Activated B cell treated with CpG ODN at 0.5 μM for 24 hours (primary cell): ENCODE data around the gene GALNT9. TPM values are rescaled to one million over a fixed set of nuclear protein-coding genes. Genes with fewer than 3 reads are reported as not detected.

ENCODE experiments used
- ATAC-seq: fragments of 200-7000 bp; cut with Tn5 transposase; one replicate; pipeline ENCODE4 v1.10.0; 2021; ENCODE audit warnings: low read depth, mild to moderate bottlenecking, moderate library complexity
- CTCF ChIA-PET: fragments of 350-600 bp; sonication (Branson Sonifier 250); formaldehyde crosslinking; loops from one replicate; lab custom pipeline; 2021; ENCODE audit warnings: antibody characterized with exemption; lab: Charles Lee
- POLR2A ChIA-PET: fragments of 350-600 bp; sonication (Branson Sonifier 250); formaldehyde crosslinking; loops from one replicate; lab custom pipeline; 2021; ENCODE audit warnings: antibody characterized with exemption; lab: Charles Lee
- DNase-seq: peaks from one replicate; pipeline ENCODE4 v3.0.0; 2022
- H3K27ac Mint-ChIP-seq: one replicate; pipeline ENCODE4 v1.8.0; 2020; ENCODE audit warnings: mixed read lengths
- H3K27me3 Mint-ChIP-seq: one replicate; pipeline ENCODE4 v1.8.0; 2021; ENCODE audit warnings: mixed read lengths
- H3K36me3 Mint-ChIP-seq: one replicate; pipeline ENCODE4 v1.8.0; 2021; ENCODE audit warnings: low read depth, mixed read lengths
- H3K4me1 Mint-ChIP-seq: one replicate; pipeline ENCODE4 v1.8.0; 2021; ENCODE audit warnings: mixed read lengths
- H3K4me3 Mint-ChIP-seq: one replicate; pipeline ENCODE4 v1.8.0; 2020; ENCODE audit warnings: mild to moderate bottlenecking, mixed read lengths
- H3K9me3 Mint-ChIP-seq: one replicate; pipeline ENCODE4 v1.8.0; 2020; ENCODE audit warnings: mixed read lengths
- CTCF ChIP-seq: fragments of 200-600 bp; IDR thresholded peaks from one replicate; pipeline ENCODE4 v1.8.0; 2022; ENCODE audit warnings: antibody characterized with exemption, mild to moderate bottlenecking
- intact Hi-C: fragments of 100-400 bp; cut with micrococcal nuclease; formaldehyde crosslinking; loops from one replicate; pipeline ENCODE4 v1.15.1; 2024
- total RNA-seq: library from RNA; stranded (reverse); gene quantifications from 2 replicates; pipeline ENCODE4 v1.2.3, GENCODE V29; 2022

The GALNT9 gene
- total RNA-seq, 1 donor from 2014 or later = not detected

- ATAC-seq (no peak), DNase-seq (no peak)
- POLR2A ChIA-PET = no interaction called here
- H3K27ac Mint-ChIP-seq = no peak overlapping the region
- H3K4me1 Mint-ChIP-seq = no peaks in the 10 kb centered on the region
- TF ChIP-seq CTCF = no peak
- no peaks in the 10 kb centered on the region for H3K9me3 Mint-ChIP-seq
- no peaks in the 10 kb centered on the region for H3K27me3 Mint-ChIP-seq
- no peaks in the 10 kb centered on the region for H3K36me3 Mint-ChIP-seq
- no peak overlapping the region for H3K4me3 Mint-ChIP-seq
- CTCF ChIA-PET = interaction anchor here (1.2 kb wide), 1 partner anchor 454 kb away, joined by 3 read pairs; no protein-coding TSS in a partner anchor
- intact Hi-C loops = no loop called here
Observed at GRCh38 chr12:132160601-132161035, 168.8 kb downstream of the GALNT9 start.

GRCh38 chr12:132160016-132160415 lies 169.4 kb downstream of the GALNT9 start:
- no peak for TF ChIP-seq CTCF
- intact Hi-C loops = no loop called here
- no peaks in the 10 kb centered on the region for H3K4me1 Mint-ChIP-seq
- H3K36me3 Mint-ChIP-seq = no peaks in the 10 kb centered on the region
- CTCF ChIA-PET = no interaction called here
- ATAC-seq = no peak
- no peak overlapping the region for H3K27ac Mint-ChIP-seq
- POLR2A ChIA-PET = no interaction called here
- no peak for DNase-seq
- no peaks in the 10 kb centered on the region for H3K9me3 Mint-ChIP-seq
- H3K4me3 Mint-ChIP-seq = no peak overlapping the region
- H3K27me3 Mint-ChIP-seq = no peaks in the 10 kb centered on the region

GRCh38 chr12:132159555-132160003 lies 169.8 kb downstream of the GALNT9 start:
- Mint-ChIP-seq H3K4me3 (no peak overlapping the region), H3K27ac (no peak overlapping the region), H3K36me3 (no peaks in the 10 kb centered on the region), H3K9me3 (no peaks in the 10 kb centered on the region), H3K4me1 (peaks cover under 1% of the 10 kb centered on the region), H3K27me3 (no peaks in the 10 kb centered on the region)
- no peak for DNase-seq
- ATAC-seq = no peak
- intact Hi-C loops = no loop called here
- ChIA-PET POLR2A (no interaction called here), CTCF (no interaction called here)
- TF ChIP-seq CTCF = no peak

GRCh38 chr12:132158677-132159554 lies 170.5 kb downstream of the GALNT9 start:
- Mint-ChIP-seq H3K36me3 (no peaks in the 10 kb centered on the region), H3K27me3 (no peaks in the 10 kb centered on the region), H3K27ac (no peak overlapping the region), H3K4me1 (peaks cover 2% of the 10 kb centered on the region), H3K9me3 (no peaks in the 10 kb centered on the region), H3K4me3 (no peak overlapping the region)
- ChIA-PET POLR2A (no interaction called here), CTCF (no interaction called here)
- TF ChIP-seq CTCF = no peak
- DNase-seq (no peak), ATAC-seq (no peak)
- intact Hi-C loops = no loop called here

GRCh38 chr12:132157733-132158409 lies 171.5 kb downstream of the GALNT9 start:
- no peak for TF ChIP-seq CTCF
- intact Hi-C loops = no loop called here
- DNase-seq (no peak), ATAC-seq (no peak)
- no peak overlapping the region for H3K27ac Mint-ChIP-seq
- H3K36me3 Mint-ChIP-seq = no peaks in the 10 kb centered on the region
- H3K4me1 Mint-ChIP-seq = peaks cover 2% of the 10 kb centered on the region
- no peak overlapping the region for H3K4me3 Mint-ChIP-seq
- no peaks in the 10 kb centered on the region for H3K9me3 Mint-ChIP-seq
- ChIA-PET POLR2A (no interaction called here), CTCF (no interaction called here)
- no peaks in the 10 kb centered on the region for H3K27me3 Mint-ChIP-seq
